Glomerular visceral epithelial cell (primary cell): Measurements from ENCODE around the gene AGAP1.

Source experiments
- DNase-seq: peaks from one replicate; pipeline ENCODE4 v3.0.0-alpha.2; 2016; ENCODE audit errors: extremely low spot score

Gene AGAP1

DNA sequence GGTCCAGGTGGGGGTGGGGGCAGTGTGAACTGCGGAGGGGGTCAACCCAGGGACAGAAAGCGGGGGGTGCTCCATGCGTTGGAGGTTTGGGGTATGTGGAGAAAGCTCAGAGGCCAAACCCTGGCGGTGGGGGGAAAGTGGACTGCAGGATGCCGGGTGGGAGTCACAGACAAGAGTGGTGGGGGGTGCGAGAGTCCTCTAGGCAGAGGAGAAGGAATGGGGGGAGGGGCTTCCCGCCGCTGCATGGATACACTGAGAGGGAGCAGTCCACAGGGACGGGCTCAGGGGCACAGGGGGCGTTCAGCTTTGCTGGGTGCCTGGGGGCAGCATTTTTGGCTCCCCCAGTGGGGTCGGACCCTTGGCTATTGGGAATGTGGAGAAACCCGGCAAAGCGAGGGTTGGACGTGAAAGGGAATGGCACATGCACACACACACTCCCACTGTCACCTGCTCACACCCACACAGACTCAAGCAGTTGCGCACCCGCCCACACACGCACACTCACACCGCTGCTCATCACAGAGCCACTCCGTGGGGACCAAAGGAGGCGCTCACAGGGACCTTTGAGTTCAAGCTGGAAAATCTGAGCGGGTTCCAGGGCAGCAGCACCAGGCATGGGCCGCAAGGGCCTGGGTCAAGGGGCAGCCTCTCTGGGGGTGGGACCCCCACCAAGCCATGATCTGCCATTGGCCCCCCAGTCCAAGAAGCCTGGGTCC lies 666.7 kb downstream of the AGAP1 start:
- no peak for DNase-seq

DNA sequence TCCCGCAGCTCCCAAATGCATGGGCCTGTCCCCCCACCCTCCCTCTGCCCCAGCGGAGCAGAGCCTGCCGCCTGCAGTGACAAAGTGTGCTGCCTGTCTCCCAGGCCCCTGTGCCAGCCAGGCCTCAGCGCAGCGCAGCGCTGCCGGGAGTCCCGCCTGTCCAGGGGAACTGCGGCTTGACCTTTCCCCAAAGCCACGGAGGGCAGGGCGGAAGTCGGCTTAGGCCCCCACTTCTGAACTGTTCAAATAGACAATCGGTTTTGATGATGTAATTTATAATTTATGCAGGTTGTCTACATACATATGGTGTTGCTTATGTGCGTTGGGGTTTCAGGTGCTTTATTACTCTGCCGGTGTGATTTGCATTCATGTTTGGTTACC lies 667.2 kb downstream of the AGAP1 start:
- no peak for DNase-seq

DNA sequence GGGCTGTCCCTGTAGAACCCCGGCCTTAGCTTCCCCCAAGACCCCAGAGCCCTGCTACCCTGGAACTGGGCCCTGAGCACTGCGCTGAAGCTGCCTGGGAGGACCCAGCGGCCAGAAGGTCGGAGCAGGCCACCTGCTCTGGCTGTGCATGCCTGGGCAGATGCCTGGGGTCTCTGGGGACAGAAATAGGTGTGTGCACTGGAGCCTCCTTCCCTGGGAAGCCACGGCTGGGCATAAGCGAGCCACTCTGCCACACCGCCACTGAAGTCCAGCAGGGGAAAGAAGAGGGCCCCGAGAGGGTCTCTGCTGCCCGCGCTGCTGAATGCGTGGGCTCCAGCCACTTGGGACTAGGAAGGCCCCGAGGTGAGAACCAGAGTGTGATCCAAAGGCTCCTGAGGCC lies 667.7 kb downstream of the AGAP1 start:
- no peak for DNase-seq

DNA sequence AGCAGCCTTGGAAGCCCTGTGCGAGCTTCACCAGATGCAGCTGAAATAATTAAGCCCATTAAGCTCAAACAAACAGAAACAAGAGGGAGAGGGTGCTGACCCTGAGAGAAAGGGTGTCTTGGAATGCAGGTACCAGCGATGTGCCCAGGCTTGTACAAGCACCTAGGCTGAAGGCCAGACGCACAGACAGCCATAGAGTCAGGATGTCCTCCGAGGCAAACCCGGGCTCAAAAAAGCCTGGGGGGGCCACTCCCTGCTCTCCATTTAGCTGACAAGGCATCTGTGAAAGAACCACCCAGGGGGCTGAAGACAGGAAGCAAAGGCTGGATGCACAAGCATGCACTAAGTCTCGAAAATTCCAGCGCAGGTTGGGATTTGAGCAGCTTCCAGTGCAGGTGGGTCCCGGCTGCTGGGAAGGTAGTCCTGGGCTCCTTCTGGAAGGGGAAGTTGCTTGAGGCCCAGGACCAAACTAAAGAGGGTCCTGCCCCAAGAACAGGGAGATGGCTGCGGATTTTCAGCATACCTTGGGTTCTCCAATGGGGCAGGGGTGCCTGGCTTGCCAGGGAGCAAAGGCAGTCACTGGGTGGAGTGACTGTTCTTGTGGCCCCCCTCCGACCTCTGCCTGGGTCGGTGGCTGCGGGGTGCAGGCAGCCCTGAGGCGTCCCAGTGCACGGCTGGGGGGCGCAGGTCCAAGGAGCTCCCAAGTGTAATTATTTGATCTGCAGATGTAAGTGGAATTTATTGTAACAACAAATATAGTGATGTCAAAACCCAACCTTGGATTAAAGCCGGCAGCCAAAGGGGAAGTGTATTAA lies 668.4 kb downstream of the AGAP1 start:
- no peak for DNase-seq

- DNase-seq = no peak
Measured at GRCh38 chr2:236162882-236163470, 669.1 kb downstream of the AGAP1 start.

GRCh38 chr2:236163471-236164200 lies 669.8 kb downstream of the AGAP1 start:
- no peak for DNase-seq

GRCh38 chr2:236164201-236164924 lies 670.5 kb downstream of the AGAP1 start:
- DNase-seq = no peak

- DNase-seq = no peak
Measured at GRCh38 chr2:236164925-236165841, 671.3 kb downstream of the AGAP1 start.

GRCh38 chr2:236165842-236166795 lies 672.3 kb downstream of the AGAP1 start:
- no peak for DNase-seq

- peak; percentile 43 for DNase-seq
Measured at GRCh38 chr2:236166796-236167296, 673.0 kb downstream of the AGAP1 start.

DNA sequence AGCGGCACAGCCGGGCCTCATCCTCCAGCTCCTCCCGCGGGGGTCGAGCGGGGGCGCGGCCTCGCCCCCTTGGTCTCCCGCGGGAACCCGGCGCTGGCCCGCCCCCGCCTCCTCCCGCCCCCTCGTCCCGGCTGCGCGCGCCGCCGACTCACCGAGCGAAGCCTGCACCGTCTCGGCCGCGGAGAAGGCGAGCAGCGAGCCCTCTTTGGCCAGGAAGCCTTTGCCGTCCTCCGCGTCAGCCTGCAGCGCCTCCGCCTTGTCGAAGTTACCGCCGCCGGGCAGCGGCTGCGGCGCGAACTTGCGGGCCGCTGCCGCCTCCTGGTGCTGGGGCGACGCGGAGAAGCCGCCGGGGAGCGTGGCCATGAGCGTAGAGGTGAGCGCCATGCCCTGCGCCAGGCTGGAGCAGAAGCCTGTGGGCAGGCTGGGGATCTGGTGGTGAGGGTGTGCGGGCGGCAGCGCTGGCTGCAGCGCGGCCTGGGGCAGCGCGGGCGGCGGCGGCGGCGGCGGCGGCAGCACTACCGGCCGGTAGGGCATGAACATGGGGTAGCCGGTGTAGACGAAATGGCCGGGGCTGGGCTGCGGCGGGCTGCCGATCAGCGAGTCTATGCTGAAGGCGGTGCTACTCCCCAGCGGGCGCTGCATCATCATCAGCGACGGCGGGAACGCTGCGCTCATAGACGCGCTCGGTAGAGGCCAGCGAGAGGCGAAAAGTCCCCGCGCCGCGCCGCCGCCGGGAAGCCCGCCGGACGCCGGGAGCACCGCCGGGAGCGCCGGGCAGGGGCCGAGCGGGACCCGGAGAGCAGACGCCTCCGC lies 673.7 kb downstream of the AGAP1 start:
- peak; percentile 75 for DNase-seq

GRCh38 chr2:236168110-236169080 lies 674.6 kb downstream of the AGAP1 start, which contains the start of gene GBX2:
Gene GBX2 (minus strand): TSS chr2:236168386. CDS start chr2:236167971, 415 bp downstream.
- peak; percentile 94 for DNase-seq

GRCh38 chr2:236169151-236169721 lies 675.4 kb downstream of the AGAP1 start:
- DNase-seq = no peak

- no peak for DNase-seq
Measured at GRCh38 chr2:236169741-236170589, 676.1 kb downstream of the AGAP1 start.

GRCh38 chr2:236170590-236171165 lies 676.8 kb downstream of the AGAP1 start:
- no peak for DNase-seq
